Mammary epithelial cell (primary cell): ENCODE results near the gene ATXN2L.

Experiments used
- EZH2 ChIP-seq: IDR thresholded peaks from 2 replicates; pipeline ENCODE4 v1.6.1; 2012; ENCODE audit warnings: low read length, inconsistent platforms, borderline replicate concordance
- TF ChIP-seq, protein P1 (sequence below), 2 donors: IDR thresholded peaks in 1 of 2; conservative IDR thresholded peaks in 1 of 2; 2 replicates each; pipeline ENCODE4 v1.5.1; 2011 to 2012; ENCODE audit warnings: inconsistent platforms in 2 of 2, low read length in 2 of 2, mild to moderate bottlenecking in 2 of 2, control low read depth in 1 of 2, low read depth in 1 of 2; ENCODE audit not compliant: insufficient read depth in 1 of 2; ENCODE audit errors: extremely low read depth in 1 of 2

DNA sequence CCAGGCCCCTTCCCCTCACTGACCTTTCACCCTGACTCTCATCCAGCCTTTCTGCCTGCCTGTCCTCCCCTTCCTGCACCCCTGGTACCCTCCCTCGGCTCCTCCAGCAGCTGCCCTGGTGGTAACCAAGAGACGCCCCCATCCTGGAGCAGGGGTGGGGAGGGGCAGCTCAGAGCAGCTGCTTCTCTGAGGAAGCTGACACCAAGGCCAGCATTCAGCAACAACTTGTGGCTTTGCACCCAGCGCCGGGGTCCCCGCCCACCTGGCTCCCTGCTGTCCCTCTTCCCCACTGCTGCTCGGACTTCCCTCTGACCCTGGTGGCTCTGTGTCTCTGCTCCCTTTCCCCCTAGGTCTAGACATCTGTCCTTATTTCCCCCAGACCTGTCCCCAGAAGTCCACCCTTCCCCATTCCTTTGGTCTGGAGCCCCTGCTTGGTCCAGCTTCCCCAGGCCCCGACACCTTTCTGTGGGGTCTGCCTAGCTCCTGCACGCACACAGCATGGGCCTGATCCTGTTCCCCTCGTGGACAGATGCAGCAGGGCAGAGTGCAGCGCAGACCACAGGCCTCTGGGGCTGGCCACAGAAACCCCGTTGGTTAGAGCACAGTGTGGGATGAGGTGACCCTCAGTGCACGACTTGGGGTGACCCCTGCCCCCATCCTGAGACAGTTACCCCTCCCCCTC, 54.3 kb downstream of the ATXN2L start:
- TF ChIP-seq, protein P1, sequence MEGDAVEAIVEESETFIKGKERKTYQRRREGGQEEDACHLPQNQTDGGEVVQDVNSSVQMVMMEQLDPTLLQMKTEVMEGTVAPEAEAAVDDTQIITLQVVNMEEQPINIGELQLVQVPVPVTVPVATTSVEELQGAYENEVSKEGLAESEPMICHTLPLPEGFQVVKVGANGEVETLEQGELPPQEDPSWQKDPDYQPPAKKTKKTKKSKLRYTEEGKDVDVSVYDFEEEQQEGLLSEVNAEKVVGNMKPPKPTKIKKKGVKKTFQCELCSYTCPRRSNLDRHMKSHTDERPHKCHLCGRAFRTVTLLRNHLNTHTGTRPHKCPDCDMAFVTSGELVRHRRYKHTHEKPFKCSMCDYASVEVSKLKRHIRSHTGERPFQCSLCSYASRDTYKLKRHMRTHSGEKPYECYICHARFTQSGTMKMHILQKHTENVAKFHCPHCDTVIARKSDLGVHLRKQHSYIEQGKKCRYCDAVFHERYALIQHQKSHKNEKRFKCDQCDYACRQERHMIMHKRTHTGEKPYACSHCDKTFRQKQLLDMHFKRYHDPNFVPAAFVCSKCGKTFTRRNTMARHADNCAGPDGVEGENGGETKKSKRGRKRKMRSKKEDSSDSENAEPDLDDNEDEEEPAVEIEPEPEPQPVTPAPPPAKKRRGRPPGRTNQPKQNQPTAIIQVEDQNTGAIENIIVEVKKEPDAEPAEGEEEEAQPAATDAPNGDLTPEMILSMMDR (conservative IDR thresholded peaks at IDR 0.05 in 1 of 2, IDR thresholded peaks at IDR 0.05 in 1 of 2; ENCODE audit: extremely low read depth in 1 of 2, insufficient read depth in 1 of 2, low read depth in 1 of 2, low read length in 2 of 2): no peak
- TF ChIP-seq EZH2: no peak
